Activated effector memory CD4-positive, alpha-beta T cell treated with anti-CD3 and anti-CD28 coated beads, Interleukin-2, amount 50 U/mL, for 16 hours (primary cell): ENCODE measurements around the gene CCDC40.

ENCODE experiments used
- DNase-seq: peaks from one replicate; pipeline ENCODE4 v3.0.0-alpha.2; 2020

Gene CCDC40

DNA sequence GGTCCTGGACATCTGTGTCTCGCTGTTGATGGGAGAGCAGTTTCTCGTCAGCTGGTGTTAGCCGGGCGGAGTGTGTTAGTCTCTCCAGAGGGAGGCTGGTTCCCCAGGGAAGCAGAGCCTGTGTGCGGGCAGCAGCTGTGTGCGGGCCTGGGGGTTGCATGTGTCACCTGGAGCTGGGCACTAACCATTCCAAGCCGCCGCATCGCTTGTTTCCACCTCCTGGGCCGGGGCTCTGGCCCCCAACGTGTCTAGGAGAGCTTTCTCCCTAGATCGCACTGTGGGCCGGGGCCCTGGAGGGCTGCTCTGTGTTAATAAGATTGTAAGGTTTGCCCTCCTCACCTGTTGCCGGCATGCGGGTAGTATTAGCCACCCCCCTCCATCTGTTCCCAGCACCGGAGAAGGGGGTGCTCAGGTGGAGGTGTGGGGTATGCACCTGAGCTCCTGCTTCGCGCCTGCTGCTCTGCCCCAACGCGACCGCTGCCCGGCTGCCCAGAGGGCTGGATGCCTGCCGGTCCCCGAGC lies 82.9 kb downstream of the CCDC40 start:
- DNase-seq = peak; percentile 54

DNA sequence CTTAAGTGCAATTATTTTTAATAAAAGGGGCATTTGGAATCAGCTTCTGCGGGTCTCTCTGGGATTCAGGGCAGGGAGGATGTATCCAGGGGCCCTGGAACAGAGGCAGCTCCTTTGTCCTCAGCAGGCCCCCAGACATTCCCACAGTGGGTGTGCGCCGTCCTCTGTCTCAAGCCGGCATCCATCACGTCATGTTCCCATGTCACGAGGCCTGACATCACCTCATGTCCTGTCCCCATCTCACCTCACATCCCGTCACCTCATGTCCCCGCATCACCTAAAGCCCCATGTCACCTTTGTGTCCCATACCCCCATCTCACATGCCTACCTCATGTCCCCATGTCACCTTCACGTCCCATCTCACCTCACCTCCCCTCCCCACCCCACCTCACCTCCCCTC lies 83.4 kb downstream of the CCDC40 start:
- DNase-seq = peak; percentile 45

GRCh38 chr17:80122026-80122575 lies 85.7 kb downstream of the CCDC40 start:
- DNase-seq = peak; percentile 45

GRCh38 chr17:80122926-80123505 lies 86.6 kb downstream of the CCDC40 start:
- DNase-seq = peak; percentile 12

- no peak for DNase-seq
Observed at GRCh38 chr17:80123791-80124190, 87.3 kb downstream of the CCDC40 start.

DNA sequence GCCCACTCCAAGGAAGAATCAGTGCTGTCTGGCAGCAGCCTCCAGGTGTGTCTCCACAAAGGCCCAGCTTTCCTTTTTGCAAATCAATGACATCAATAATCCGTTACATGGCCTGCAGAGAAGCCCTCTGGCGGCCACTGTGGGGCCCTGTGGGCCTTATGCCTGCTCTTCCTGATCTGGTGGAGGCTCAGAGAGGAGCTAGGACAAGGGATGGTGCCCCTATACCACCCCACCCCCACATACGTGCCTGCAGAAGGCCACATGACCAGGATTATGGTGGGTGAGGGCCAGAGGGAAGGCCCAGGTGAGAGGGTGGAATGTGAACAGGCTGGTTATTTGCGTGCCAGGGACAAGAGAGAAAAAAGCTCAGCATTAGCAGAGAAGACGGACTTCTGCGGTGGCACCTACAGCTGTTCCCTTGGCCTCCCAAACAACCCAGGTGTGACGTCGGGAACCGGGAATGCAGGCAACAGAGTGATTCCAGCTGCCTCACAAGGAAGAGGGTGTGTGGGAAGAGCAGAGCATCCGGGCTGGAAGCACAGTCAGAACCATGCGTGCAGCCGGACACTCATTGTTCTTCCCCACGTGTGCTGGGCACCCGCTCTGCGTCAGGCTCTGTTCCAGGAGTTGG lies 88.0 kb downstream of the CCDC40 start:
- peak; percentile 44 for DNase-seq

DNA sequence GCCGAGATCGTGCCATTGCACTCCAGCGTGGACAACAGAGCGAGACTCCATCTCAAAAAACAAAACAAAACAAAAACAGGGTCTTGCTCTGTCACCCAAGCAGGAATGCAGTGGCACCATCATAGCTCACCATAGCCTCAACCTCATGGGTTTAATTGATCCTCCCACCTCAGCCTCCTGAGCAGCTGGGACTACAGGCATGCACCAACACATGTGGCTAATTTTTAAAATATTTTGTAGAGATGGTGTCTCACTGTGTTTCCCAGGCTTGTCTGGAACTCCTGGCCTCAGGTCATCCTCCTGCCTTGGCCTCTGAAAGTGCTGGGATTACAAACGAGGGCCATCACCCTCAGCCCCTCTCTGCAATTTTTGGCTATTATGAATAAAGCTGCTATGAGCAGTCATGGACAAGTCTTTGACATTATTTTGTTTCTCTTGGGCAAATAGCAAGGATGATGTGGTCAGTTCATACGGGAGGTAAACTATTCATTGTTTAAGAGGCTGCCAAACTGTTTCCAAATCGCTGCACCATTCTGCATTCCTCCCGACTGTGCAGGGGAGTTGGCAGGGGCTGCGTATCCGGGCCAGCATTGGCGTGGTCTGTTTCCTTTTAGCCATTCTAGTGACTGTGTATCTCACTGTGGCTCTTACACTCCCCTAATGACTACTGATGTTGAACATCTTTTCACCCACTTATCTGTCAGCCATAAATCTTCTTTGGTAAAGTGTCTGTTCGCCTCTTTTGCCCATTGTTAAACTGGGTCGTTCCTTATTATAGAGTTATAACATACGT lies 89.4 kb downstream of the CCDC40 start:
- DNase-seq = peak; percentile 10

DNA sequence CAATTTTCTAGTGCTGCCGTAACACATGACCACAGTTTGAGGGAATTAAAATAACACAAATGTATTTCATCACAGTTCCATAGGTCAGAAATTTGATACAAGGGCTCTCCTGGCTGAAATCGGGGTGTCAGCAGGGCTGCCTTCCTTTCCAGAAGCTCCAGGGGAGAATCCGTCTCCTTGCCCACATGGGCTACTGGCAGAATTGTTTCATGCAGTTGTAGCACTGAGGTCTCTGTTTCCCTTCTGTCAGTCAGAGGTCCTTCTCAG lies 89.9 kb downstream of the CCDC40 start:
- peak; percentile 9 for DNase-seq

- peak; percentile 16 for DNase-seq
Observed at GRCh38 chr17:80129006-80129565, 92.6 kb downstream of the CCDC40 start.

DNA sequence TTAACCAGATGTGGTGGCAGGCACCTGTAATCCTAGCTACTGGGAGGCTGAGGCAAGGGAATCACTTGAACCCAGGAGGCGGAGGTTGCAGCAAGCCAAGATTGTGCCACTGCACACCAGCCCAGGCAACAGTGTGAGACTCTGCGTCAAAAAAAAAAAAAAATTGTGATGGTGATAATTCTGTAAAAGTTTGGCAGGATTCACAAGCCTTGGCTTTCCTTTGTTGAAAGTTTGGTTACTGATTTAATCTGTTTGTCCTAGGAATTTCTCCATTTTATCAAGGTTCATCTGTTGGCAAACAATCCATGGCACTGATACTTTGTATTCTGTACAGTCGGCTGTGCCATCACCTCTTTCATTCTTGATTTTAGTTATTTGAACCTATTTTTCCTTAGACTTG lies 94.5 kb downstream of the CCDC40 start:
- DNase-seq = no peak

DNA sequence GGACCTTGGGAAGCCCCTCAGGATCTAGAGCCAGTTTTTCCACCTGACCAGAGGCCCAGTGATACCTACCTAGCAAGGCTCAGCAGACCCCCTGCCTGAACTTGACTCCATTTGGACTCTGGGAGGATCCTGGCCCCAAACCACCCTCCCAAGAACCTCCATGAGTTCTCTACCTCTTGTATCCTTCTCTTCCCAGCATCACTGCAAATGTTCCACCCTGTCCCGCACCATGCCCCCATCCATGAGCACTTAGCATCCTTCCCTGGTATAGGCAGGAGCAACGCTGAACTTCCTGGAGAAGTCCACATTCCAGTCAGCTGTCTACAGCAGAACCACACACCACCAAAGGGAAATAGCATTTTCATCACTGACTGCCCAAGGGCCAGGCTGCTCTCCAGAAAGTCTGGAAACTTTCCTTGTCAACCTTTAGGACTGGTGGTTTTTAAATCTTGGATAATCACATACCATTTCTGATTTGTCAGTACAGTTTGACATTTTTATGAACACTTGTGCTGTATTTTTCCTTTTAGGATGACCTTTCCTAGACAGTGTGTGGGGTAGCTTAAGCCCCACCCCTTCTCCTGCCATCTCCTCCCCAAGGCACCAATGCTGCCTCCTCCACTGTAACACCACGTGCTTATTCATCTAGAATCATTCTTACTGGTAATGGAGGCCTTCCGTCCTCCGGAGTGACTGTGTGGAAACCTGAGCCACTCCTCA lies 96.6 kb downstream of the CCDC40 start:
- peak; percentile 42 for DNase-seq

GRCh38 chr17:80133626-80133970 lies 97.2 kb downstream of the CCDC40 start:
- DNase-seq = peak; percentile 42

- DNase-seq = peak; percentile 54
Observed at GRCh38 chr17:80137131-80137530, 100.7 kb downstream of the CCDC40 start.

DNA sequence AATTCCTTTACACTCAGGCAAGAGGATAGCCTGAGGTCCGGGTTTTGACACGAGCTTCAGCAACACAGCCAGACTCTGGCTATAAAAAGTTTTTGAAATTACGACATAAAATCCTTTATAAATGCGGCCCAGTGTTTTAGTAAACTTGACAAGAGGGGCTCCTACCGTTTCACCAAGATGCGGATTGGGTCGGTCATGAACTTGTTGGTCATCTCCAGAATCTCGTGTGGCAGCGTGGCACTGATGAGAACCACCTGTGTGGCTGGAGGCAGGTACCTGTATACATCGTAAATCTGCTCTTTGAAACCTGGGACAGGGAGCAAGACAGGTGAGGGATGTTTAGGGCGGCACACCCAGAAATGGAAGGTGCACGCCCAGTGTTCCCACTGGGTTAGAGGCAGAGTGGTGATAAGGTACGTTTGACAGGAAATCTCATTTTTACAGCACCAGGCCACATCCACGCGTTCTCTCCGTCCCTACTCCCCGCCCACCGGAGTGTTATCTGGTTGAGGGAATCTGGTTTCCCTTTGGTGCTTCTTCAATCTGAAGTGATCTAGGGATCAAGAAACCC lies 102.5 kb downstream of the CCDC40 start:
- peak; percentile 30 for DNase-seq

DNA sequence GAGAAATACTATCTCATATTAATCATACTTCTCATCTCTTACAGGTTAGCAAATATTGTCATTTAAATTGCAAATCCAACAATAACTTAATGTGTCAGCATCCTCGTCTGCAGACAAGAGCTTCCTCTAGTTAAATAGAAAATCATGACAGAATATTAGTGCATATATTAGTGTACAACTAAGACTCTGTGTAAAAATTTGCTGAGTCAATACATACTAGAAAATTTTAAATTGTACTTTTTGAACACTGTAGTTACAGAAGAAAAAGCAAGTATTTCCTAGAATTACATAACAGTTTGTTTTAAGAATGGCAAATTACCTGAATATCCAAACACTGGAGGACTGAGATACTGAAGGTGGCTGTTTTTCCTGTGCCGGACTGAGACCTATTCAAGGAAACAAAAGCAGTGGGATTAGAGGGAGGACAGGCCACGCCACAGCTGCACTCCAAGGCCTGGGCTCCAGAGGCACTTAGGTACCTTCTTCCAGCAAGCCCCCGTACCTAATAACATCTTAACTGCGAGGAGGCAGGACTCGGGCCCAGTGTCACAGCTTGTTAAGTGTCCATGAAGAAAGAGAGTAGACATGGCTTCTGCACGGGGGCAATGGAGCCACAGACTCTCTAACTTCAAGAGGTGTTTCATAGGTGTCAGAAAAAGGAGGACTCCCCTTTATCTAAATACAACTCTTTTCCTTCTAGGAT lies 105.2 kb downstream of the CCDC40 start:
- DNase-seq = peak; percentile 61

GRCh38 chr17:80142929-80143328 lies 106.5 kb downstream of the CCDC40 start:
- peak; percentile 48 for DNase-seq

DNA sequence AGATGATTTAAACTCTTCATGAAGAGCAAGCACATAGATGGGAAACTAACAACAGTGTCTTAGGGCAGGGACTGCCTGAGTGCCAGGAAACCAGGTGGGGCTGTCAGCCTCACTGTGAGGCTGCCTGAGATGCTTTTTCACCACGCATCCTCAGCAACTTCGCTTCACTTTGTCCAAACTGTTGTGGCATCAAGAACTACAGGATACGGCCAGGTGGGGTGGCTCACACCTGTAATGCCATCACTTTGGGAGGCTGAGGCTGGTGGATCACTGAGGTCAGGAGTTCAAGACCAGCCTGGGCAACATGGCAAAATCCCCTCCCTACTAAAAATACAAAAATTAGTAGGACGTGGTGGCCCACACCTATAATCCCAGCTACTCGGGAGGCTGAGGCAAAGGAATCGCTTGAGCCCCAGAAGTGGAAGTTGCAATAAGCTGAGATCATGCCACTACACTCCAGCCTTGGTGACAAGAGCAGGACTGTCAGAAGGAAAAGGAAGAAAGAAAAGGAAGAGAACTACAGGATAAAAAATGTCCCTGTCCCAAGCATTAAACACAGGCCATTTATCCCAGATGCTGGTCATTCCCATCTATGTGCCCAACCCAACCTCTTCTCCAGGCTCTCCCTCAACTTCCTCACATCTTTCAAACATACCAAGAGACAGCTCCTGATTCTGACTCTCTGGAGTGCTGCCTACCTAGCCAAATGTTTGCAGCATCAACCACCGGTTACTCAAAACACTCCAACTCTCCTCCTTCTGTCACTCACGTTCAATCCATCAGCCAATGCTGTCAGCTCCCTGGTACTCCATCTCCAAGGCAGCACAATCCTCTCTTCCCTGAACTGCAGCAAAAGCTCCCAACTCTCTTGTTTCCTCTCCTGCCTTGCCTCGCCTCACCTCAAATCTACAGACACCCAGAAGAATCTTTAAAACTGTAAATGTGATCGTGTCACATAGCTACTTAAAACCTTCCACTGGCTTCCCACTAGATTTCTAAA lies 108.9 kb downstream of the CCDC40 start:
- DNase-seq = peak; percentile 62

GRCh38 chr17:80146121-80147034 lies 109.9 kb downstream of the CCDC40 start:
- DNase-seq = peak; percentile 59

GRCh38 chr17:80147035-80147822 lies 110.8 kb downstream of the CCDC40 start, which contains the start of gene EIF4A3:
TSS of gene EIF4A3 (minus strand) at chr17:80147128. CDS start at chr17:80146961, 167 bp downstream.
- DNase-seq = peak; percentile 98
